ENCODE data around the gene STXBP2. TPM values are rescaled to one million over a fixed set of nuclear protein-coding genes. Genes with fewer than 3 reads are reported as not detected.

Gene STXBP2
- polyA plus RNA-seq, 1 donor = 146 TPM

- H3K27me3 ChIP-seq (ENCODE audit: control insufficient read depth, insufficient read depth, low read length) = no peaks in the 10 kb centered on the region
- H3K4me1 ChIP-seq (ENCODE audit: control insufficient read depth, insufficient read depth, low read length) = no peaks in the 10 kb centered on the region
- no peak overlapping the region for H3K27ac ChIP-seq (ENCODE audit: low read length)
- H3K36me3 ChIP-seq (ENCODE audit: control insufficient read depth, insufficient read depth, low read length) = peaks cover 67% of the 10 kb centered on the region
- H3K9me3 ChIP-seq (ENCODE audit: control insufficient read depth, low read depth, low read length) = peaks cover 2% of the 10 kb centered on the region
- WGBS (ENCODE audit: insufficient coverage, low lambda C conversion rate) = no CpG with 5 or more reads among the region's 81 CpGs
- DNase-seq = no peak
- H3K4me3 ChIP-seq (ENCODE audit: low read length) = no peak overlapping the region
Observed at GRCh38 chr19:7612282-7613274, 24.3 kb upstream of the STXBP2 start.

GRCh38 chr19:7614859-7615741, 21.8 kb upstream of the STXBP2 start:
- no CpG with 5 or more reads among the region's 59 CpGs for WGBS (ENCODE audit: insufficient coverage, low lambda C conversion rate)
- H3K9me3 ChIP-seq (ENCODE audit: control insufficient read depth, low read depth, low read length) = no peaks in the 10 kb centered on the region
- H3K4me3 ChIP-seq (ENCODE audit: low read length) = no peak overlapping the region
- H3K4me1 ChIP-seq (ENCODE audit: control insufficient read depth, insufficient read depth, low read length) = no peaks in the 10 kb centered on the region
- peaks cover 73% of the 10 kb centered on the region for H3K36me3 ChIP-seq (ENCODE audit: control insufficient read depth, insufficient read depth, low read length)
- DNase-seq = no peak
- no peak overlapping the region for H3K27ac ChIP-seq (ENCODE audit: low read length)
- no peaks in the 10 kb centered on the region for H3K27me3 ChIP-seq (ENCODE audit: control insufficient read depth, insufficient read depth, low read length)

- DNase-seq = no peak
- no peaks in the 10 kb centered on the region for H3K9me3 ChIP-seq (ENCODE audit: control insufficient read depth, low read depth, low read length)
- no CpG with 5 or more reads among the region's 12 CpGs for WGBS (ENCODE audit: insufficient coverage, low lambda C conversion rate)
- H3K27me3 ChIP-seq (ENCODE audit: control insufficient read depth, insufficient read depth, low read length) = no peaks in the 10 kb centered on the region
- H3K27ac ChIP-seq (ENCODE audit: low read length) = no peak overlapping the region
- H3K36me3 ChIP-seq (ENCODE audit: control insufficient read depth, insufficient read depth, low read length) = peaks cover 68% of the 10 kb centered on the region
- H3K4me1 ChIP-seq (ENCODE audit: control insufficient read depth, insufficient read depth, low read length) = no peaks in the 10 kb centered on the region
- no peak overlapping the region for H3K4me3 ChIP-seq (ENCODE audit: low read length)
Observed at GRCh38 chr19:7617172-7617571, 19.7 kb upstream of the STXBP2 start.

- no peak for DNase-seq
- Histone ChIP-seq H3K27me3 (ENCODE audit: control insufficient read depth, insufficient read depth, low read length) (no peaks in the 10 kb centered on the region), H3K4me1 (ENCODE audit: control insufficient read depth, insufficient read depth, low read length) (no peaks in the 10 kb centered on the region), H3K4me3 (ENCODE audit: low read length) (no peak overlapping the region), H3K9me3 (ENCODE audit: control insufficient read depth, low read depth, low read length) (no peaks in the 10 kb centered on the region), H3K36me3 (ENCODE audit: control insufficient read depth, insufficient read depth, low read length) (peaks cover 70% of the 10 kb centered on the region), H3K27ac (ENCODE audit: low read length) (no peak overlapping the region)
- no CpG with 5 or more reads among the region's 28 CpGs for WGBS (ENCODE audit: insufficient coverage, low lambda C conversion rate)
Observed at GRCh38 chr19:7617735-7618134, 19.2 kb upstream of the STXBP2 start.

GRCh38 chr19:7618348-7618747, 18.6 kb upstream of the STXBP2 start:
- Histone ChIP-seq H3K36me3 (ENCODE audit: control insufficient read depth, insufficient read depth, low read length) (peaks cover 74% of the 10 kb centered on the region), H3K4me1 (ENCODE audit: control insufficient read depth, insufficient read depth, low read length) (no peaks in the 10 kb centered on the region), H3K4me3 (ENCODE audit: low read length) (no peak overlapping the region), H3K27me3 (ENCODE audit: control insufficient read depth, insufficient read depth, low read length) (no peaks in the 10 kb centered on the region), H3K27ac (ENCODE audit: low read length) (no peak overlapping the region), H3K9me3 (ENCODE audit: control insufficient read depth, low read depth, low read length) (no peaks in the 10 kb centered on the region)
- no CpG with 5 or more reads among the region's 4 CpGs for WGBS (ENCODE audit: insufficient coverage, low lambda C conversion rate)
- no peak for DNase-seq

- Histone ChIP-seq H3K27ac (ENCODE audit: low read length) (no peak overlapping the region), H3K27me3 (ENCODE audit: control insufficient read depth, insufficient read depth, low read length) (no peaks in the 10 kb centered on the region), H3K36me3 (ENCODE audit: control insufficient read depth, insufficient read depth, low read length) (peaks cover 74% of the 10 kb centered on the region), H3K4me3 (ENCODE audit: low read length) (no peak overlapping the region), H3K9me3 (ENCODE audit: control insufficient read depth, low read depth, low read length) (no peaks in the 10 kb centered on the region), H3K4me1 (ENCODE audit: control insufficient read depth, insufficient read depth, low read length) (no peaks in the 10 kb centered on the region)
- peak in 1 of 2 donors; percentile 35 for DNase-seq
- WGBS (ENCODE audit: insufficient coverage, low lambda C conversion rate) = no CpG with 5 or more reads among the region's 21 CpGs
Observed at GRCh38 chr19:7618771-7619510, 18.0 kb upstream of the STXBP2 start.

- no peak overlapping the region for H3K4me3 ChIP-seq (ENCODE audit: low read length)
- no peak for DNase-seq
- no peak overlapping the region for H3K27ac ChIP-seq (ENCODE audit: low read length)
- no peaks in the 10 kb centered on the region for H3K27me3 ChIP-seq (ENCODE audit: control insufficient read depth, insufficient read depth, low read length)
- no peaks in the 10 kb centered on the region for H3K4me1 ChIP-seq (ENCODE audit: control insufficient read depth, insufficient read depth, low read length)
- H3K36me3 ChIP-seq (ENCODE audit: control insufficient read depth, insufficient read depth, low read length) = peaks cover 76% of the 10 kb centered on the region
- no peaks in the 10 kb centered on the region for H3K9me3 ChIP-seq (ENCODE audit: control insufficient read depth, low read depth, low read length)
- WGBS (ENCODE audit: insufficient coverage, low lambda C conversion rate) = no CpG with 5 or more reads among the region's 48 CpGs
Observed at GRCh38 chr19:7619671-7620441, 17.1 kb upstream of the STXBP2 start.

GRCh38 chr19:7620442-7621412, 16.2 kb upstream of the STXBP2 start:
- Histone ChIP-seq H3K4me1 (ENCODE audit: control insufficient read depth, insufficient read depth, low read length) (no peaks in the 10 kb centered on the region), H3K36me3 (ENCODE audit: control insufficient read depth, insufficient read depth, low read length) (peaks cover 78% of the 10 kb centered on the region), H3K4me3 (ENCODE audit: low read length) (no peak overlapping the region), H3K9me3 (ENCODE audit: control insufficient read depth, low read depth, low read length) (no peaks in the 10 kb centered on the region), H3K27me3 (ENCODE audit: control insufficient read depth, insufficient read depth, low read length) (no peaks in the 10 kb centered on the region), H3K27ac (ENCODE audit: low read length) (no peak overlapping the region)
- no CpG with 5 or more reads among the region's 57 CpGs for WGBS (ENCODE audit: insufficient coverage, low lambda C conversion rate)
- no peak for DNase-seq

All from large intestine (tissue), 3 donors.